Neural crest cell (in vitro differentiated cells): ENCODE results near the gene LYRM9. TPM values are rescaled to one million over a fixed set of nuclear protein-coding genes. Genes with fewer than 3 reads are reported as not detected.

Source experiments
- DNase-seq: peaks from one replicate; pipeline ENCODE4 v3.0.0; 2021; ENCODE audit warnings: low read depth, mixed read lengths, low spot score
- H3K27ac Mint-ChIP-seq: one replicate; pipeline ENCODE4 v1.8.0; 2021; ENCODE audit warnings: mild to moderate bottlenecking, mixed read lengths; ENCODE audit not compliant: unreplicated experiment
- H3K27me3 Mint-ChIP-seq: 2 replicates; pipeline ENCODE4 v1.8.0; 2021; ENCODE audit warnings: low read depth, mild to moderate bottlenecking, mixed read lengths
- H3K36me3 Mint-ChIP-seq: 2 replicates; pipeline ENCODE4 v1.8.0; 2021; ENCODE audit warnings: low read depth, mild to moderate bottlenecking, mixed read lengths
- H3K4me1 Mint-ChIP-seq: 2 replicates; pipeline ENCODE4 v1.8.0; 2021; ENCODE audit warnings: mixed read lengths
- H3K4me3 Mint-ChIP-seq: one replicate; pipeline ENCODE4 v1.8.0; 2021; ENCODE audit warnings: mild to moderate bottlenecking, mixed read lengths
- H3K9me3 Mint-ChIP-seq: 2 replicates; pipeline ENCODE4 v1.8.0; 2021; ENCODE audit warnings: mixed read lengths
- total RNA-seq: library from RNA; stranded (reverse); gene quantifications from 2 replicates; pipeline ENCODE4 v1.2.1, GENCODE V29; 2021
- TF ChIP-seq, protein P1 (sequence below): fragments of 200-600 bp; sonication (generic); conservative IDR thresholded peaks from 2 replicates; pipeline ENCODE4 v1.5.0; 2021; ENCODE audit warnings: antibody characterized with exemption, mild to moderate bottlenecking

Gene LYRM9
- total RNA-seq, 1 donor from 2014 or later: 4.3 TPM

DNA sequence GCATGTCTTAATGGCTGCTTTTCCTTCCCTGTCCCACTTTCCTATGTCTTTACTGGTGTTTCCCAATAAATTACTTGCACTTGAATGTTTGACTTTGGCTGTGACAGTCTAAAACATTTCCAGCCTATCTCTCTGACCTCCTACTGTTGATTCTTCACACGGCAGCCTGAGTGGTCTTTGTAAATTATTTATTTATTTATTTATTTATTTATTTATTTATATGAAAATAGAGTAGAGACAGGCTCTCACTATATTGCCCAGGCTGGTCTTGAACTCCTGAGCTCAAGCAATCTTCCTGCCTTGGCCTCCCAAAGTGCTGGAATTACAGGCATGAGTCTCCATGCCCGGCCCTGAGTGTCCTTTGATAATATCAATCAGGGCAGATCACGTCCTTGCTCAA is 28.4 kb upstream of the LYRM9 start:
- no peaks in the 10 kb centered on the region for H3K4me1 Mint-ChIP-seq
- H3K9me3 Mint-ChIP-seq: no peaks in the 10 kb centered on the region
- TF ChIP-seq, protein P1, sequence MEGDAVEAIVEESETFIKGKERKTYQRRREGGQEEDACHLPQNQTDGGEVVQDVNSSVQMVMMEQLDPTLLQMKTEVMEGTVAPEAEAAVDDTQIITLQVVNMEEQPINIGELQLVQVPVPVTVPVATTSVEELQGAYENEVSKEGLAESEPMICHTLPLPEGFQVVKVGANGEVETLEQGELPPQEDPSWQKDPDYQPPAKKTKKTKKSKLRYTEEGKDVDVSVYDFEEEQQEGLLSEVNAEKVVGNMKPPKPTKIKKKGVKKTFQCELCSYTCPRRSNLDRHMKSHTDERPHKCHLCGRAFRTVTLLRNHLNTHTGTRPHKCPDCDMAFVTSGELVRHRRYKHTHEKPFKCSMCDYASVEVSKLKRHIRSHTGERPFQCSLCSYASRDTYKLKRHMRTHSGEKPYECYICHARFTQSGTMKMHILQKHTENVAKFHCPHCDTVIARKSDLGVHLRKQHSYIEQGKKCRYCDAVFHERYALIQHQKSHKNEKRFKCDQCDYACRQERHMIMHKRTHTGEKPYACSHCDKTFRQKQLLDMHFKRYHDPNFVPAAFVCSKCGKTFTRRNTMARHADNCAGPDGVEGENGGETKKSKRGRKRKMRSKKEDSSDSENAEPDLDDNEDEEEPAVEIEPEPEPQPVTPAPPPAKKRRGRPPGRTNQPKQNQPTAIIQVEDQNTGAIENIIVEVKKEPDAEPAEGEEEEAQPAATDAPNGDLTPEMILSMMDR: no peak
- H3K27ac Mint-ChIP-seq: no peak overlapping the region
- no peaks in the 10 kb centered on the region for H3K36me3 Mint-ChIP-seq
- DNase-seq: no peak
- H3K27me3 Mint-ChIP-seq: peaks cover 36% of the 10 kb centered on the region
- no peak overlapping the region for H3K4me3 Mint-ChIP-seq

DNA sequence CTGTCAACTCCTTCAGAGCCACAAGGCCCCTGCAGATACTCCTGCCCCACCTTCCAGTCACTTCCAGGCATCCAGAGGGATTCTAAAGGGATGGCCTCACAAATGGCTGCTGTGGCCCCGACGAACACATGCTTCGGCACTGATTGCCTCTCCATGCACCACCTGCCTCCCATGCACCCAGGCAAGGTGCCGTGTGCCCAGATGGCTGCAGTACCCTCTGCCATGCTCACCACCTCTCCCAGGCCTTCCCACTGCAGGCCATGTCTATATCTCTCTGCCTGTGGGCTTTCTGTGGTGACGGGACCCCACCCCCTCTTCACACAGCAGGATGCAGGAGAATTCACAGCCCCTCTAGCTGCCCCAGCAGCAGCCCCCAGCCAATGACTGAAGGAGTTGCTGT is 27.9 kb upstream of the LYRM9 start:
- Mint-ChIP-seq H3K9me3 (no peaks in the 10 kb centered on the region), H3K36me3 (no peaks in the 10 kb centered on the region), H3K27ac (no peak overlapping the region), H3K27me3 (peaks cover 37% of the 10 kb centered on the region), H3K4me3 (no peak overlapping the region), H3K4me1 (peaks cover under 1% of the 10 kb centered on the region)
- TF ChIP-seq, protein P1: no peak
- no peak for DNase-seq

DNA sequence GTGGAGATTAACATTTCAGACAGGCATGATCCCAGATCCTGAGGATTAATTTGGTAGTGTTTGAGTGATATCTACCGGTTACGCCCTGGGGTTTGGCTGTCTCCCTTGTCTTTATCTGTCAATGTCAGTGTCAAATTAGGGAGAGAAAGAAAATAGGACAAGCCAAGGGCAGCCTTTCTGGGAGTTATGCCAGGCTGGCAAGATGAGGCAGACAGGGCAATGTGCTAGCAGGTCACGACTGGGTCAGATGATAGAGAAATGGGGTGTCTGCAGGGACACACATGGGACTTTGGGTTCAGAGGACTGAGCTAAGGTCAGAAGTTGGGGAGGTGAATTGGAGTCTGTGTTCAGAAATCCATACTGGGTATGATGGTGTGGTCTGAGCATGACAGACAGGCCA is 27.4 kb upstream of the LYRM9 start:
- H3K9me3 Mint-ChIP-seq: no peaks in the 10 kb centered on the region
- peaks cover 5% of the 10 kb centered on the region for H3K4me1 Mint-ChIP-seq
- no peaks in the 10 kb centered on the region for H3K36me3 Mint-ChIP-seq
- H3K27me3 Mint-ChIP-seq: peaks cover 42% of the 10 kb centered on the region
- no peak overlapping the region for H3K27ac Mint-ChIP-seq
- no peak for DNase-seq
- TF ChIP-seq, protein P1: no peak
- H3K4me3 Mint-ChIP-seq: no peak overlapping the region

DNA sequence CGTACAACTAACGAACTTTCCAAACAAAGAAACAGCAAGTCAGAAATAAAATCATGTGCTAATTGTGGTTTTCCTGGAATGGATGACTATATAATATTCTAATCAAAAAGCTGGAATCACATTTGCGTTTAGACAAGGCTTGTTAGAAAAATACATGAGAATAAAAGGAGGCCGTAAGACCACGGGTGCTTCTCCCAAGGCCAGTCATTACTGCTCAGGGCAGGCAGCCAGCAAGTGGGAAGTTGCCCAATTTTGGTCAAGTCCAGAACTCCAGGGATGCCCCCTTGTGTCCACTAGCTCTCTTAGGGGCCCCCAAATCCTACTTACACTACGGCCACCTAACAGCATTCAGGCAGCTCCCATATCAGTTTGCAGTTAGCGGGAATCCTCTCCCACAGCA is 25.9 kb upstream of the LYRM9 start:
- no peaks in the 10 kb centered on the region for H3K36me3 Mint-ChIP-seq
- no peak overlapping the region for H3K27ac Mint-ChIP-seq
- peaks cover 42% of the 10 kb centered on the region for H3K27me3 Mint-ChIP-seq
- peaks cover 7% of the 10 kb centered on the region for H3K4me1 Mint-ChIP-seq
- H3K4me3 Mint-ChIP-seq: no peak overlapping the region
- H3K9me3 Mint-ChIP-seq: no peaks in the 10 kb centered on the region
- DNase-seq: no peak
- TF ChIP-seq, protein P1: no peak

DNA sequence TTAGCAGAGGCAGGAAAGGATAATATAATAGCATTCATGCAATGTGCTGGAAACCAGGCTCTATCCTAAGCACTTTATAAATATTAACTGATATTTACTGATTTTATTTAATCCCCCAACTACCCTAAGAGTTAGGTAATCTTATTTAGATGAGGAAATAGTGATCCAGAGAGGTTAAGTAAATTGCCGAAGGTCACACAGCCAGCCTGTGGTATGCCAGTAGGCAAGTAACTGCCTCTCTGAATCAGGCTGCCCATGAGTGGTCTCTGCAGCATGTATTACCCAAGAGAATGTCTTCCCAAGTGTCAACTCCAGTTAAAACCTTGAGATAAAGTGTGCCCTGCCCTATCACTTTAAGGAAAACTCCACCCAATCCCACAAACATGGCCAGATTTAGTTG is 25.3 kb upstream of the LYRM9 start:
- H3K9me3 Mint-ChIP-seq: no peaks in the 10 kb centered on the region
- no peak overlapping the region for H3K27ac Mint-ChIP-seq
- no peak overlapping the region for H3K4me3 Mint-ChIP-seq
- H3K4me1 Mint-ChIP-seq: peaks cover 7% of the 10 kb centered on the region
- TF ChIP-seq, protein P1: no peak
- no peaks in the 10 kb centered on the region for H3K36me3 Mint-ChIP-seq
- peaks cover 47% of the 10 kb centered on the region for H3K27me3 Mint-ChIP-seq
- DNase-seq: no peak

DNA sequence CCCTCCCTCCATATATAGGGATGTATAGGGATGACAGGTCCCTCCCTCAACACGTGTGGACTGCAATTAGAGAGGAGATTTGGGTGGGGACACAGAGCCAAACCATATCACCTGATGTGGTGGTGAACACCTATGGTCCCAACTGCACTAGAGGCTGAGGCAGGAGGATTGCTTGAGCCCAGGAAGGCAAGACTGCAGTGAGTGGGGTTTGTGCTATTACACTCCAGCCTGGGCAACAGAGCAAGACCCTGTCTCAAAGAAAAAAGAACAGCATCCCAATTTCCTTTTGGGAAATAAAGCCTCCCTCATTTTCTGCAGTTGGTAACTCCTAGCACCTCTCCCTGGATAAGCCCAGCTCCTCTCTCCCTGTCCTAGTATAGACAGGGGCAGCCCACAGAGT is 23.8 kb upstream of the LYRM9 start:
- no peak for DNase-seq
- peaks cover 7% of the 10 kb centered on the region for H3K4me1 Mint-ChIP-seq
- H3K27me3 Mint-ChIP-seq: peaks cover 58% of the 10 kb centered on the region
- no peaks in the 10 kb centered on the region for H3K36me3 Mint-ChIP-seq
- H3K27ac Mint-ChIP-seq: no peak overlapping the region
- no peaks in the 10 kb centered on the region for H3K9me3 Mint-ChIP-seq
- TF ChIP-seq, protein P1: no peak
- H3K4me3 Mint-ChIP-seq: no peak overlapping the region
